DMS153 treated with DMSO at 0.1 percent for 48 hours (cell line): ENCODE data around the gene CGNL1.

Experiments used
- DNase-seq: peaks from one replicate; lab custom pipeline; 2025; ENCODE audit not compliant: unreplicated experiment; lab: John Stamatoyannopoulos, UW

The CGNL1 gene

DNA sequence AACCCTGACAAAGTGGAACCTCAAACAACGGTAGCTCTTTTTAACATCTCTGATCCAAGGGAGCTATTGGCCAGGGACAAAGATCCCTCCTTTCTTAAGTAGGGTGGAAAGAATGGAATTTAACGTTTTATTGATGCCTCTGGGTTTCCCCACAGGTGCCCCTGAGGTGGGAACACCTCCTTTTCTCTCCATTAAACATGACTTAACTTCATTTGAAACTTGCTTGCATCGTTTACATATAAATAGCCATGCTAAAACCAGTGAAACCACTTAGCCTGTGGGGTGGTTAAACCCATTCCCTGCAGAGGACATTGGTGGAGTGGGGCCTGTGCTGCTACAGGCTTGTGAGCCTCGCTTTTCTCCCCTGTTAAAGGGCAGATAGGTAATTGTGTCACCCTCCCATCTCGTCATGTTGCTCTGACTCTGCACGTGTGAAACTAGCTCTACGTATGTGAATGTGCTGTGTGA is 9.7 kb downstream of the CGNL1 start:
- no peak for DNase-seq

DNA sequence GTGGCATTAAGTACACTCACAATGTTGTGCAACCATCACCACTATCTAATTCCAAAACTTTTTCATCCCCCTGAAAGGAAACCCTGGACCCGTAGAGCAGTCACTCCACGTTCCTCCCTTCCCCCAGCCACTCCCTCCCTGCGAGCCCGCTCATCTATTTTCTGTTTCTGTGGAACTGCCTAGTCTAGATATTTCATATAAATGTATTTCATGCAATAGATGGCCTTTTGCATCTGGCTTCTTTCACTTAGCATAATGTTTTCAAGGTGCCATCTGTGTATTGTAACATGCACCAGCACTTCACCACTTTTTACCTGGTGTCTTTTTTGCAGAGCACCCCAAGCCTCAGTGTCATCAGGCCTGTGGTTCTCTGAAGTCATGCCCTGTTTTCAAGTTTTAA is 10.7 kb downstream of the CGNL1 start:
- no peak for DNase-seq

DNA sequence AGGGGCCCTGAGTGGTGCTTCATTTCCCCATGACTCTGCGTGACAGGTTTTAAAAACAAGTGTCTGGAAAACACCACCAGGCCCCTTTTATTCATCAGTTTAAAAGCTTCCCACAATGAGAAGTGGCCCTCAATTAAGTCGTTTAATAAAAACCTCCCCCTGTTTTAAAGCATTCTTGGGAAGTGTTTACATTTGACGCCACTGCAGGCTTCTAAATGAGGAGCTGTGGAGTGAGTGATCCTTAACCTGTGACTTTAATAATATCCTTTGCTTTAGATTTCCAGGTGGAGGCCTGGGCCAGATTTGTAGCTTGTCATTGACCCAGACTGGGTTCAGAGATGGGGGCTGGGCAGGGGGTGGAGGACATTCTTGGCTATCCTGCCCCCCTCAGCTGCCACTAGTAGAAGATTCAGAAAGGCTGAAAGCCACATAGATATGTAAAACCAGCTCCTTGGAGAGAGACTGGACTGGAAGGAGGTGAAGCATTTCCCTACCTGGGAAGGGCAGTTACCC is 11.3 kb downstream of the CGNL1 start:
- DNase-seq, result peak; percentile 10

DNA sequence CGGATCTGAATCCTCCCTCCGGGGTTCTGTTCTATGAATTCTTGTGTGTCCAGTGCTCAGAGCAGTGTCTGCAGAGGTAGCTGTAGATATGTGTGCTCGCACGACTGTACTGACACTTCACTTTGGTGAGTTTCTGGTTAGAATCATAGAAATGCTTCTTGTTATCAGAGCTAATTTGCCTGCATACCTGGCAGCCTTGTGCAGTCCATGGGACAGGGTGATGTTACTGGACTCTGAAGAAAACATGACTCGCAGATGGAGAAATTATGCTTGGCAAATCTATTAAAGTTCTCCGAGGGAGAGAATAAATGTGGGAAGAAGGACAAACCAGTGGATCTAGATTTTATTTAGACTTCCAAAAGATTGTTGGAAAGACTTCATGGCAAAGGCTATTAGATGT is 12.2 kb downstream of the CGNL1 start:
- no peak for DNase-seq

DNA sequence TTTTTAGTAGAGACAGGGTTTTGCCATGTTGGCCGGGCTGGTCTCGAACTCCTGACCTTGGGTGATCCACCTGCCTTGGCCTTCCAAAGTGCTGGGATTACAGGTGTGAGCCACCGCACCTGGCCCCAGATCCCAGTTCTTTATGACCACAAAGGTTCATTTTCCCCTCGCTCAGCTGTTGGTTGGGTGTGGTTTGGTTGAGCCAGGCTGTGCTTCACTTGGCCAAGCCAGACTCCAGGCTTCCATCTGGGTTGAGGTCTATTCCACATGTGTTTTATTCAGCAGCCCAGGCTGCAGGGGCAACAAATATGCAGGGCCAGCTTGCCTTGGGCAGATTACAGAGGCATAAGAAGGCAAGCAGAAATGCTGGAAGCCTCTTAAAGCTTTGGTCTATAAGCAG is 13.7 kb downstream of the CGNL1 start:
- DNase-seq, result no peak

DNA sequence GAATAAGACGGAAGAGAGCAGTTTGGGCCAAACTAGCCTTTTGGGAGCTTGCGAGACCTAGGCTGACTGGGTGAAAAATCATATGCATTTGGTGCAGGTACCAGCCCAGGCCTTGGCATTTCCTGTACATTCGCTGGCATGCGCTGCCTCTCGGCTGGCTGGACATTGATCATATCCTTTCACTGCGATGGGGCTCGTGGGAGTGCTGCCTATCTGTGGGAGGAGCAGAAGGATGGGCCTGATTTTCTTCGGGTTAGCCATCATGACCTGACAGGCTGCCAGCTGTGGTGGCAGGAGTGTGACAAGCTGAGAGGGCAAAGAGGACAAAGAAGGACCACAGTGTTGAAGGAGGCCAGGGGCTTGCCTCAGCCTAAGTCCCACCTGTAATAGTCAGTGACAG is 14.3 kb downstream of the CGNL1 start:
- DNase-seq, result no peak

DNA sequence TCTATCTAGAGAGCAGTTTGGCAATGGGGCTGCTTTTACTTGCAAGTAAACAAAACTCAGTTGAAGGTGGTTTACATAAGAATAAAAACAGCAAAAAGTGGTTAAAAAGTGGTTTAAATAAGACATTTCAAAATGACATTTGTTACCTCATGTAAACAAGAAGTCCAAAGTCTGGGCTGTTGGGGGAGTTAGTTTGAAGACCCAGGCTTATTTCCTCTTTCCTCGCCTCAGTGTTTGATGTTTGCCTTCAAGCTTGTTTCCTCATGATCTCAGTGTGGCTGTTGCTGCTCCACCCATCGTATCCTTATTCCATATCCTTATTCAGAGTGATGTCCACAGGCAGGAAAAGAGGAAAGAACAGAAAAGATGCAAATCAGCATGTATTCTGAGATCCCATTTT is 15.2 kb downstream of the CGNL1 start:
- no peak for DNase-seq

DNA sequence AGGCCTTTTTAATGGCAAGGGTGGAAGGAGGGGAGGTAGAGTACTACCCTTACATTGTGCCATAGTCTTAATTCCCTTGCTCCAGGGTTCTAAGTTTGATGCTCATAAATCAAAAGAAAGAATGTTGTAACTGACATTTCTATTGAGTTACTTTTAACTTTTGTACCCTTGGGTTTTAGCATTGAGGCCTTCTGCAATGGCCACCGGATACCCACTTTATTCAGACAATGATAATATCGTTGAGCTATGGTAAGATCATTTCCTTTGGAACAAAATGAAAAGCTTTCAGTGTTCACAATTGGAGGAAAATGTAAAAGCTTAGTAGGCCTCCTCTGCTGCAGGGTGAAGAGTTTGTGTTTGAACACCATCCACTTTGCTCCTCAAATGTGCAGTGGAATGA is 16.8 kb downstream of the CGNL1 start:
- DNase-seq, result no peak

DNA sequence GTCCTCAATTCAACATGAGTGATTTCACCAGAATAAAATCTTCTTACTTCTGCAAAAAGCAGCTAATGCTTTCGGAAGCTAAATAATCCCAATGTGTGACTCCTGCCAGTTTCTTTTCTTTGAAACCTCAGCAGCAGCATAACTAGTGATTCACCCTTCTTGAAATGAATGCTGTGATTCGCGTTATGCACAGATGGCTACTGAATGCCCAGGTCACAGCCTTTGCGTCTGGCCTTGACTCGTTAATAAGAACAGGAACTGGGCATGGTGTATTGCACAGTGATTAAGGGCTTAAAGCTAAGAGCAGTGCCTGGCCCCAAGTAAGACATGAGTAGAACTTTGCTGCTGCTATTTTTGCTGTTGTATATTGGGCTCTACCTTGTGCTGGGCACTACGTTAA is 19.0 kb downstream of the CGNL1 start:
- no peak for DNase-seq

DNA sequence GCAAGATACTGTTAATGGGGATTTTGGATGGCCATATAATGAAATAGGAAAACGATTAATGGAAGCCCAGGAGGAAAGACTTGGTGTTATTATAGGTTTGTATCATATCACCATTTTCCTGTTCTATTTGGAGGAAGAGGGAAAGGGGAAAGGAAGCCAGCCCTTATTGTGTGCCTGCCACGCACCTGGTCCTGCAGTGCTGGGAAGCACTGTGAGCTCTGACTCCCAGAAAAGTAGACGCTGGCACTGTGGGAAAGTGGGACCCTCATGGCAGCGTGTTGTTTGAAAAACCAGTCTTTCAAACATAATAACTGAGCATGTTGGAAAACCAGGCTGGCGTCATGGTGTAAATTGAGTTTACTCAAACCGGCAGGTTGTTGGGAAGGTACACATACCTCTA is 22.0 kb downstream of the CGNL1 start:
- DNase-seq, result no peak

DNA sequence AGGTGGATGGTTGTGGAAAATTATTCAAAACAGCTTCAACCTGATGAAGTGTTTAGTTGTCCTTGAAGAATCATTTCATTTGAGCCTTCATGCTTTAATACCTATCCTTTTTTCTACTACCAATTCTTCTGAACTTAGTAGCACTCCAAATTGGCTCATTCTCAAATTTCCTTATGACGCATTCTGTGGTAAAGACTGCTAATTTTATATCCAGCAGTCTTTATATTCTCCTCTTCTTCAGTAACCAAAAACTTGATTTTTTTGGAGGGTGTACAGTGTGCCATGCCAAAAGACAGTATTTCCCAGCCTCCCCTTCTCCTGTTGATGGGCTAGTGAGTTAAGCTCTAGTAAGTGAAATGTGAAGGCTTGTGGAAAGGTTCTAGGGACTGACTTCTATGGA is 25.2 kb downstream of the CGNL1 start:
- DNase-seq, result no peak

DNA sequence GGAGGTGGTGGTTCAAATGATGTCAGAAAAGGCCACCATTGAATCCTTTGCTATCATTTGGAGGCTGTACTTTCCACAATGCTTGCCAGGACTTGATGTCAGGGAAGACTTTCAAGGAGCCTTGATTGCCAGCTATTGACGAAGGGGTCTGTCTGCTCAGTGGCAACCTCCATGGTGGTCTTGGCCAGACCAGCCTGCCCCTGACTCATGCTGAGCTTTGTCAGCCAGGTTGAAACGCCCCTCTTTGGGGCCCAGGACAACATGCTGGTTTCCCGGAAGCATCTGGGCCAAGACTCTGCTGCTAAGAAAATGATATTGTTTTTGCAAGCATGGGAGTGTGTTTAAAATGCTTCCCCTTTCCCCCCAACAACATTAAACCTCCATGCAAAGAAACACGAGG is 26.7 kb downstream of the CGNL1 start:
- DNase-seq, result no peak

DNA sequence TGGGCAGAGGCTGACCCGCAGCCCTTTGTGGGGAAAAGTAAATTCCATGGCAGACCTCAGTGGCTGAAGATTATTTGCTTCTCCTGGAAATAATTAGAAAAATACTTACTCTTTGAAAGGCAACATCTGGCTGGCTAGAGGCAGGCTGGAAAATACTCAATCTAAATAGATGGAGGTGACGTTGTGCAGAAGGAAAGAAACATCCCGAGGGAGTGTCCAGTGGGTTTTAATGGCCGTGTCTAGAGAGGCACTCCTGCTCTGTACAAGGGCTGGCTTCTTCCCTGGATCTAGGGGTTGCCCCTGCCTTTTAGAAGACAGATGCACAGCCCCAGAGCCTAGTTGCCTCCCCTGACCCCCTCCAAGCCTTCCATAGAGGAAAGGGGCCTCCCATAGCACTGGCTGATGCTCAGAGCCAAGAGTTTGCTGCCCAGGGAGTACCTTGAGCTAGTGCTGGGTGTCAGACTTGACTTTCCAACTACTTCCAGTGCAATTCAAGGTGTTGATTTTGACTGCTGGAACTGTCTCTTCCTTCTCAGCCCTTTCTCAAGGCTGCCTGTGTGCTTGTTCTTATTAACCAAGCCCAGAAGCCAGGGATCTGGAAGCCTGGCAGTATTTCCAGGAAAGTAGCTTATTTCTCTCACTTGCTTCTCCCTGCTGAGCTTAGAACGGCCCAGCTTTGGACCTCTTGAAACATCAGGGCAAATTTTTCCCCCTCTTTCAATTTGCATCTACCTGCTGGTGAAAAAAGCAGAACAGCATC is 27.4 kb downstream of the CGNL1 start:
- DNase-seq, result no peak

DNA sequence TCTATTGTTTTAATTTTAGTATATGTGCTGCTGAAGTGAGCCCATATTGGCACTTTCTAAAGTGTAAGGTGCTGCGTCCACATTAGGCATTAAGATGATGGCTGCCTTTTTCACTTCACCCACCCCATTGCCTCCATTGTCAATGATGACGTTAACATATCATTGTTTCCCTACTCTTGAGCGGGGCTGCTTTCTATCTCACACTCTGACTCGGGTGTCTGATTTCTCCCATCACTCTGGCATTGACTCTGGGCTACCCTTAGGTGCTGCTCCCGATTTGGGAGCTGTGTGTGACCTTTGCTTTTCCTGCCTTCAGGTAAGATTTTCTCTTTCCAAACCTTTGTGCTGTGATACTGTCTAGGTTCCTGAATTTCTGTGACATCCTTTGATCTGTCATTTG is 28.8 kb downstream of the CGNL1 start:
- DNase-seq, result no peak

DNA sequence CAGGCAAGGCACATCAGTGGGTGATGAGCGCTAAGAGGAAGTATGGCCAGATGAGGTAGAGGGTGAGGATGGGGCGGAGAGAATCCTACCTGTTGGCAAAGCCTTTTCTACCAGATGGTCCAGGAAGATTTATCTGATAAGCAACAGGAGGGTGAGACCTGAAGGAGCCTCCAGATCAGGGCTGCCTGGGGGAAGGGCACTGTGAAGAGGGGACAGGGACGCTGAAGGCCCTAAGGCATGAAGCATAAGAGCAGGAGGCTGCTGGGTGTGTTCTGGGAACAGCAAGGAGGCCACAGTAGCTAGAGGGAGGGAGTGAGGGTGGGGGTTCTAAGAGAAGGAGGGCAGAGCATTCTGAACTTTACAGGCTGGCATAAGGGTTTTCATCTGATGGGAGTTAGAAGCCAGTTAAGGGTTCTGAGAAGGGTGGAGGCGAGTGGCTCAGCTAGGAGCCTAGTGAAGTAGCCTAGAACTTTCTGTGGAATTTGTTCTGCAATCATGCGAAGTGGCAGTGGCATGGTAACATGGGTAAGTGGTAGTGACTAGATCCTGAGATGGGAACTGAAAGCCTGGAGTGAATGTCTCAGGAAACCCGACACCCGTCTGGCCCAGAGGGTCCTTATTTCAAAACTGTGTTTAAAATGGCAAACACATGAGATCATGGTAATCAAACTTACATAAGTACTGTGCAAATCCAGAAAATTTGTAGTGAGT is 29.9 kb downstream of the CGNL1 start:
- no peak for DNase-seq

DNA sequence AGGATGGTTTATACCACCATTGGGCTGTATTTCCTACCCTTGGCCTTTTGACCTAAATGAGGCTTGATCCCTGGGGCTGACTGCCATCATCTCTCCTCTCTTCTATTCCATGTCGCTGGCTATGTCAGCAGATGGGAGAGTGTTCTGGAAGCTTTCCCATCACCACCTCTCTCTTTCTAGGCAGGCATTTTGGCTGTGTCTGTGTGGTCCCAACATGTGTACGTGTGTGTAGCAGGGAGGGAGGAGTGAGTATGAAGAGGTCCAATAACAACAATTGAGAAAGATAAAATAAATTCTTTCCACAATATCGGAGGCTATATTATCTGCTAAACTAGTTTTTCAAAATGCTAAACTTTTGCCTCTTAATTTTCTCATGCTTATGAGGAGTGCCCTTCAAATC is 34.1 kb downstream of the CGNL1 start:
- DNase-seq, result no peak

DNA sequence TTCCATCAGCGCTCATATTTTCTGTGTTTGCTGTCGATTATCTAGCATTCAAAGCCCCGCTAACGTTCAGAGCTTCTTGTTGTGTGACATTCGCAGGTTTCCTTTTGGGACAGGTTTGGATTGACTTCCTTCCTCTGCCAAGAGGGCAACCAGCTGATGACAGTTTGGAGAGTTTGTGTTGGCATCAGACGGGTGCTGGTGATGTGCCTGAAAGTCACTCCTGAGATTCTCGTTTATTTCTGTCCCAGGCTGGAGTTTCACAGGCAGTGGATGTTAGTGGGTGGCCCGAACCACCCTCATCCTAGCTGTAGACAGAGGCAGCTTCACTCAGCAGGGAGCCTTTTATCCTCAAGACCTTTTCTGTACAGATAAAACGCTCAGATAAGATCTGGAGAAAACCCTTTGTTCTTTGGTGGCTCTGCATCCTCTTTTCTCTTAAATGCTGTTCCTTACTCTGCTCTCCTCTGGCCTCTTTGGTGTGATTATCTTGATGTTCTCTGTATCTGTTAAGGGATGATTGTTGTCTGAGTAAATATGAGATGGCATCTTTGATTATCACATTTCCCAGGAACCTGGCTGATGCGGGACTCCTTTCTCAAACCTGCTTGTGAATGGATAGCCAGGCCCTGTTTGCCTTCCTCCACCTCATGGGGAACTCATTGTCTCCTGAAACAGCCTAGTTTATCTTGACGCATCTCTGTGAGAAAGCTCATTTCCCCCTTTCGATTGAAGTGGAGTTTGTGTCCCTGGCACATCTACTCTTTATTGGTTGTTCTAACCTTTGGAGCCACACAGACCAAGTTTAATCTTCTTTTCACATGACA is 35.9 kb downstream of the CGNL1 start:
- DNase-seq, result no peak

DNA sequence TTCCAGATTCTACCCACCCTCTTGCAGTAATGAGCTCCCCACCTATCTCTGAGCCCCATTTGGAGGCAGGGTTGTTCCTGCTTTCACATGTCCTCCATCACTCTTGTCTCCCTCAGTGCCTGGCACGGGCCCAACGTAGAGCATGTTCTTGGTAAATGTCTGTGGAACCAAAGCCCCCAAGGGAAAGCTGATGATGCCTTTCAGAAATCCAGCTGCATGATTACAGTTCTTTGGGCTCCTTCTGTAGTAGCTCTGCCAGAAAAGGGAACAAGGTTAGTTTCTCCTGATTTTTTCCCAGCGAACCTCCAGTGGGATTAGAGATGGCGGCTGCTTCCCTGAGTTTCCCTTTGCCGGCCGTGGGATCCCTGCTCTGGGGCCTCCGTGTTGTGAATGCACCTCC is 39.3 kb downstream of the CGNL1 start:
- DNase-seq, result no peak

DNA sequence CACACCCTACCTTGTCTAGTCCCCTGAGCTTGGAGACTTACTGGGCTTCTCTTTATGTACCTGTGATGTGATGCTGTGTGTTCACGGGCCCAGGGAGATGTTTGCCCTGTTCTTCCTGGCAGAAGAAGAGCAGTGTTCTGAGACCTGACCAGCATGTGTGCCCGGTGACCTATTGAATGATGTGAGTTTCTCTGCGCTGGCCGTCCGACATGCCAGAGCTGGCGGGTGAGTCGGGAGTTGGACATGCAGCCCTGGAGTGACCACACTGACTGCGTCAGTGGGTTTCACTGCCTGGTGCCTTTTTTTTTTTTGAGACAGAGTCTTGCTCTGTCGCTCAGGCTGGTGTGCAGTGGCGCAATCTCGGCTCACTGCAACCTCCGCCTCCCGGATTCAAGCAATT is 42.3 kb downstream of the CGNL1 start:
- no peak for DNase-seq

DNA sequence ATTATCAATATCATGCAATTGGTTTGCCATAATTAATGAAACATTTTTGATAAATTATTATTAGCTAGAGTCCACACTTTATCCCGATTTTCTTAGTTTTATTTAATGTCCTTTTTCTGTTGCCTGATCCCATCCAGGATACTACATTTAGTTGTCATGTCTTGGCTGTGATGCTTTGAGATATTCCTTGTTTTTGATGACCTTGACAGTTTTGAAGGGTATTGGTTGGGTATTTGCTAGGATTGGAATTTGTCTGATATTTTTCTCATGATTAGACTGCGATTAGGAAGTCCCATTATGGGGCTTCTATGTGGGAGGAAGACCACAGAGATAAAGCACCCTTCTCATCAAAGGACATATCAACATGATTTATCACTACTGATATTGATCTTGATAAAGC is 43.0 kb downstream of the CGNL1 start:
- no peak for DNase-seq

DNA sequence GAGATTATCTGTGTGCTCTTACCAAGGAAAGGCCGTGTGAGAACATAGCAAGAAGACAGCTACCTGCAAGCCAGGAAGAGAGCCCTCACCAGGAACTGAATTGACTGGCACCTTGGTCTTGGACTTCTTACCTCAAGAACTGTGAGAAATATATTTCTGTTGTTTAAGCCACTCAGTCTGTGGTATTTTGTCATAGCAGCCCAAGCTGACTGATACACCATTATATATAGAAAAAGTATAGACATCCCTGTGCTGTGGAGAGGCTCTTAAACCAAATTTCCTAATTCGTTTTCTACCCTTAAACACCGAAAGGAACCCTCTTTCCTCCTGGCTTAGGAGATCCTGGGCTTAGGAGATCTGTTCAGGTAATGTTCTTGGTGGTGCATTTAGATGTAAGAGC is 44.8 kb downstream of the CGNL1 start:
- no peak for DNase-seq

DNA sequence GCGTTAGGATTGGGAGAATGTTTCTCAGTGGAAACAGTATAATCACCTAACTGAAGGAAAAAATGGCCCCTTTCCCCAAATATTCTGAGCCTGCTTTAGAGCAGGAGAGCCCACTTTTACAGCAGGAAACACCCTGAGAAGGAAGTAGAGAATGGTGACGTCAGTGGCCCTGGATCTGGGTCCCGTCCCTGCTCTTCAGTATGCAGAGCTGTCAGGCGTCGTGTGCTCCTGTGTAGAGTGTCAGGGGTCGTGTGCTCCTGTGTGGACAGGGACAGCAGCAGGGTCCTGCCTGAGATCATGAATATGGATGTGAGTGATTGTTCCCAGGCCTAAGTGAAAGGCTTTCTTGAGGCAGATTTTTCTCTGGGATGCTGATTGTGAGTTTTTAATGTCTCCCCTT is 45.2 kb downstream of the CGNL1 start:
- DNase-seq, result no peak
